ENCODE results near the gene LYRM1. TPM values are rescaled to one million over a fixed set of nuclear protein-coding genes. Genes with fewer than 3 reads are reported as not detected.

The LYRM1 gene
- total and polyA plus RNA-seq, 2 of the 4 experiments (the other 2 are of a cell fraction), result 19.0 to 35.0 TPM

Other genes with a start within 250 kb of the LYRM1 start
- not detected in 2 replicates for gene ACSM1, start 203.1 kb upstream of the LYRM1 start, total RNA-seq (2012; rRNA removed)
- gene ACSM1, start 203.1 kb upstream of the LYRM1 start, polyA plus RNA-seq (2012; rRNA removed), result not detected in 2 replicates
- gene THUMPD1, start 159.0 kb upstream of the LYRM1 start, total RNA-seq (2012; rRNA removed), result 99.4 and 109 TPM in 2 replicates
- 19.9 and 34.5 TPM in 2 replicates for gene THUMPD1, start 159.0 kb upstream of the LYRM1 start, polyA plus RNA-seq (2012; rRNA removed)
- 0.54 and 0.56 TPM in 2 replicates for gene ACSM3, start 136.8 kb upstream of the LYRM1 start, total RNA-seq (2012; rRNA removed)
- gene ACSM3, start 136.8 kb upstream of the LYRM1 start, polyA plus RNA-seq (2012; rRNA removed), result 0.50 and 0.55 TPM in 2 replicates
- gene ERI2, start 94.3 kb upstream of the LYRM1 start, total RNA-seq (2012; rRNA removed), result 10.2 and 15.0 TPM in 2 replicates
- gene ERI2, start 94.3 kb upstream of the LYRM1 start, polyA plus RNA-seq (2012; rRNA removed), result 5.6 and 7.5 TPM in 2 replicates
- gene REXO5, start 94.2 kb upstream of the LYRM1 start, total RNA-seq (2012; rRNA removed), result 6.1 and 7.0 TPM in 2 replicates
- 2.2 and 3.7 TPM in 2 replicates for gene REXO5, start 94.2 kb upstream of the LYRM1 start, polyA plus RNA-seq (2012; rRNA removed)
- gene DCUN1D3, start 413 bp upstream of the LYRM1 start, total RNA-seq (2012; rRNA removed), result 42.3 and 51.7 TPM in 2 replicates
- gene DCUN1D3, start 413 bp upstream of the LYRM1 start, polyA plus RNA-seq (2012; rRNA removed), result 7.4 and 8.1 TPM in 2 replicates

All from IMR-90 (cell line).